ENCODE measurements around the gene ATF2. TPM values are rescaled to one million over a fixed set of nuclear protein-coding genes. Genes with fewer than 3 reads are reported as not detected.

The ATF2 gene
- total RNA-seq, 1 experiment from 2014 or later: 39.9 TPM

DNA sequence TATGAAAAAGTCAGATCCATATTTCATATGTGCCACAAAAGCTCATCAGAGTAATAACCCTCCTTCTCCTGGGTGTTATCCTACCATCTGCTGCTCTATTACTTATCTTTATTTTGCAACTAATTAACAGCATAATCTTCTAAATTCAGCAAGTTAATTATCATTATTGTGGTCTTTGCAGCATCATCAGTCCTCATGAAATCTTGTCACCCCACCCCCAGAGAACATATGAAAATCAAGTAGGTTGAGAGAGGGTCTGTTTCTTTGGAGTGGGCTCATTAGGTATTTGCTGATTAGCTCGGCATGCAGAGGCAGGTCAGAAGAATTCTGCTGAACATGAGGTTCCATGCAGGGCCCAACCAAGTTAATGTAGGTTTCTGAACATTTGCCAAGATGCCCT is 64.8 kb downstream of the ATF2 start:
- Mint-ChIP-seq H3K36me3 (peaks cover 37% of the 10 kb centered on the region), H3K4me3 (no peak overlapping the region)

DNA sequence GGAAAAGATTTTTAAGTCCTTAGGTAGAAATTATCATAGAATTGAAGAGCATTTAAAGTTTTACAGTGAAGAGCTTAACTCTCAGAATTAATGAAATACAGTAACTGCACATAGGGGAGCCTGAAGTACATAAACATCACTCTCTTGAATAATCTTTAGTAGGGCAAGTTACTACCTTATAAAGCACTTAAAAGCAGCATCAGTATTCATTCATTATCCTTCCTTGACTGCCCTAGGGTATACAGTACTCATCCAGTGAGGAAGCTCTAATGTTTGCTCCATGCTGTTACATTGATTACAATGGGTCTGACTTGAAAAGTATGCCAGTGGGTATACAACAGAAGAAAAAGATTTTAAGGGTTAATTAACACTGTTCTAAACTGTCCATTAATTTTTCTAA is 66.5 kb downstream of the ATF2 start:
- no peak overlapping the region for H3K4me3 Mint-ChIP-seq
- ATAC-seq (no peak), DNase-seq (ENCODE audit: low spot score) (no peak)
- no peaks in the 10 kb centered on the region for H3K27me3 Mint-ChIP-seq (ENCODE audit: low read depth)
- H3K9me3 Mint-ChIP-seq: peaks cover 7% of the 10 kb centered on the region
- POLR2A ChIA-PET: no interaction called here
- H3K4me1 Mint-ChIP-seq: peaks cover 7% of the 10 kb centered on the region
- CTCF ChIA-PET: no interaction called here
- no peak overlapping the region for H3K27ac Mint-ChIP-seq
- H3K36me3 Mint-ChIP-seq: peaks cover 35% of the 10 kb centered on the region
- TF ChIP-seq, protein P1, sequence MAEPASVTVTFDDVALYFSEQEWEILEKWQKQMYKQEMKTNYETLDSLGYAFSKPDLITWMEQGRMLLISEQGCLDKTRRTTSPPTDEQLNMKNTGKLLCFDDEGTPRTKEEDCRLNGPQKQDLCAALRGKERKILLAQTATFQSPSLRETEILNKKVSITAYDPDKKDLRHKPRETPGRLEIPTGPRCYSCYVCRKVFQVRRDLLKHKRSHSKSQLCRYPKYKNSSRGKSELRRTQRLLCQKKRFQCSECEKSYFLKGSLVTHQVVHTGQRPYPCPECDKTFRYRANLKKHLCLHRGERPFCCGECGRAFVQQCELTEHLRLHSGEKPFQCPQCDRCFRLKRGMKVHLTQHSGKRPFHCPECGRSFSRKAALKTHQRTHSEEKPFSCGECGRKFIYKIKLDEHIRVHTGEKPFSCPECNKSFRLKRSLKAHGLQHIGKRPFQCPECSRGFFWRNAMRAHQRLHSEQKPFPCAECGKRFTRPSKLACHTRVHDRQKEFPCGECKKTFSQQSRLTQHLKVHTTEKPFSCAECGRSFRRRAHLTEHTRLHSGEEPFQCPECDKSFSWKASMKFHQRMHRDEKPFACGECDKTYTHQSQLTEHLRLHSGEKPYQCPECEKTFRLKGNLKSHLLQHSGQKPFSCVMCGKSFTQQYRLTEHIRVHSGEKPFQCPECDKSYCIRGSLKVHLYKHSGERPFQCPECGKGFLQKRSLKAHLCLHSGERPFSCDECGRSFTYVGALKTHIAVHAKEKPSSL (CRISPR knock-in tag; conservative IDR thresholded peaks at IDR 0.05): no peak
- TF ChIP-seq TEAD1 (CRISPR knock-in tag; IDR thresholded peaks at IDR 0.05) (no peak), KAT7 (CRISPR knock-in tag; IDR thresholded peaks at IDR 0.05; ENCODE audit: borderline replicate concordance) (no peak), NR1H2 (CRISPR knock-in tag; IDR thresholded peaks at IDR 0.05) (no peak), FOXP1 (CRISPR knock-in tag; IDR thresholded peaks at IDR 0.05; ENCODE audit: borderline replicate concordance) (no peak), CREB1 (CRISPR knock-in tag; IDR thresholded peaks at IDR 0.05) (no peak), RORB (CRISPR knock-in tag; IDR thresholded peaks at IDR 0.05) (no peak)
- TF ChIP-seq, protein P2, sequence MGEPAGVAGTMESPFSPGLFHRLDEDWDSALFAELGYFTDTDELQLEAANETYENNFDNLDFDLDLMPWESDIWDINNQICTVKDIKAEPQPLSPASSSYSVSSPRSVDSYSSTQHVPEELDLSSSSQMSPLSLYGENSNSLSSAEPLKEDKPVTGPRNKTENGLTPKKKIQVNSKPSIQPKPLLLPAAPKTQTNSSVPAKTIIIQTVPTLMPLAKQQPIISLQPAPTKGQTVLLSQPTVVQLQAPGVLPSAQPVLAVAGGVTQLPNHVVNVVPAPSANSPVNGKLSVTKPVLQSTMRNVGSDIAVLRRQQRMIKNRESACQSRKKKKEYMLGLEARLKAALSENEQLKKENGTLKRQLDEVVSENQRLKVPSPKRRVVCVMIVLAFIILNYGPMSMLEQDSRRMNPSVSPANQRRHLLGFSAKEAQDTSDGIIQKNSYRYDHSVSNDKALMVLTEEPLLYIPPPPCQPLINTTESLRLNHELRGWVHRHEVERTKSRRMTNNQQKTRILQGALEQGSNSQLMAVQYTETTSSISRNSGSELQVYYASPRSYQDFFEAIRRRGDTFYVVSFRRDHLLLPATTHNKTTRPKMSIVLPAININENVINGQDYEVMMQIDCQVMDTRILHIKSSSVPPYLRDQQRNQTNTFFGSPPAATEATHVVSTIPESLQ (CRISPR knock-in tag; IDR thresholded peaks at IDR 0.05): no peak
- TF ChIP-seq, protein P3, sequence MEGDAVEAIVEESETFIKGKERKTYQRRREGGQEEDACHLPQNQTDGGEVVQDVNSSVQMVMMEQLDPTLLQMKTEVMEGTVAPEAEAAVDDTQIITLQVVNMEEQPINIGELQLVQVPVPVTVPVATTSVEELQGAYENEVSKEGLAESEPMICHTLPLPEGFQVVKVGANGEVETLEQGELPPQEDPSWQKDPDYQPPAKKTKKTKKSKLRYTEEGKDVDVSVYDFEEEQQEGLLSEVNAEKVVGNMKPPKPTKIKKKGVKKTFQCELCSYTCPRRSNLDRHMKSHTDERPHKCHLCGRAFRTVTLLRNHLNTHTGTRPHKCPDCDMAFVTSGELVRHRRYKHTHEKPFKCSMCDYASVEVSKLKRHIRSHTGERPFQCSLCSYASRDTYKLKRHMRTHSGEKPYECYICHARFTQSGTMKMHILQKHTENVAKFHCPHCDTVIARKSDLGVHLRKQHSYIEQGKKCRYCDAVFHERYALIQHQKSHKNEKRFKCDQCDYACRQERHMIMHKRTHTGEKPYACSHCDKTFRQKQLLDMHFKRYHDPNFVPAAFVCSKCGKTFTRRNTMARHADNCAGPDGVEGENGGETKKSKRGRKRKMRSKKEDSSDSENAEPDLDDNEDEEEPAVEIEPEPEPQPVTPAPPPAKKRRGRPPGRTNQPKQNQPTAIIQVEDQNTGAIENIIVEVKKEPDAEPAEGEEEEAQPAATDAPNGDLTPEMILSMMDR (IDR thresholded peaks at IDR 0.05): no peak
- TF ChIP-seq, protein P4, sequence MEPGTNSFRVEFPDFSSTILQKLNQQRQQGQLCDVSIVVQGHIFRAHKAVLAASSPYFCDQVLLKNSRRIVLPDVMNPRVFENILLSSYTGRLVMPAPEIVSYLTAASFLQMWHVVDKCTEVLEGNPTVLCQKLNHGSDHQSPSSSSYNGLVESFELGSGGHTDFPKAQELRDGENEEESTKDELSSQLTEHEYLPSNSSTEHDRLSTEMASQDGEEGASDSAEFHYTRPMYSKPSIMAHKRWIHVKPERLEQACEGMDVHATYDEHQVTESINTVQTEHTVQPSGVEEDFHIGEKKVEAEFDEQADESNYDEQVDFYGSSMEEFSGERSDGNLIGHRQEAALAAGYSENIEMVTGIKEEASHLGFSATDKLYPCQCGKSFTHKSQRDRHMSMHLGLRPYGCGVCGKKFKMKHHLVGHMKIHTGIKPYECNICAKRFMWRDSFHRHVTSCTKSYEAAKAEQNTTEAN (CRISPR knock-in tag; IDR thresholded peaks at IDR 0.05): no peak
- TF ChIP-seq, protein P5, sequence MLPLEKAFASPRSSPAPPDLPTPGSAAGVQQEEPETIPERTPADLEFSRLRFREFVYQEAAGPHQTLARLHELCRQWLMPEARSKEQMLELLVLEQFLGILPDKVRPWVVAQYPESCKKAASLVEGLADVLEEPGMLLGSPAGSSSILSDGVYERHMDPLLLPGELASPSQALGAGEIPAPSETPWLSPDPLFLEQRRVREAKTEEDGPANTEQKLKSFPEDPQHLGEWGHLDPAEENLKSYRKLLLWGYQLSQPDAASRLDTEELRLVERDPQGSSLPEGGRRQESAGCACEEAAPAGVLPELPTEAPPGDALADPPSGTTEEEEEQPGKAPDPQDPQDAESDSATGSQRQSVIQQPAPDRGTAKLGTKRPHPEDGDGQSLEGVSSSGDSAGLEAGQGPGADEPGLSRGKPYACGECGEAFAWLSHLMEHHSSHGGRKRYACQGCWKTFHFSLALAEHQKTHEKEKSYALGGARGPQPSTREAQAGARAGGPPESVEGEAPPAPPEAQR (CRISPR knock-in tag; IDR thresholded peaks at IDR 0.05): no peak

More for the DNA sequence above, 64.8 kb downstream of the ATF2 start:
- no peak for ATAC-seq
- H3K27me3 Mint-ChIP-seq (ENCODE audit: low read depth): no peaks in the 10 kb centered on the region
- ChIA-PET CTCF (interaction anchor here (0.7 kb wide), 2 partner anchors 35 to 500 kb away, joined by 3 to 4 read pairs; no protein-coding TSS in a partner anchor), POLR2A (no interaction called here)
- no peak for TF ChIP-seq CREM (CRISPR knock-in tag; IDR thresholded peaks at IDR 0.05)
- TF ChIP-seq, protein P6, sequence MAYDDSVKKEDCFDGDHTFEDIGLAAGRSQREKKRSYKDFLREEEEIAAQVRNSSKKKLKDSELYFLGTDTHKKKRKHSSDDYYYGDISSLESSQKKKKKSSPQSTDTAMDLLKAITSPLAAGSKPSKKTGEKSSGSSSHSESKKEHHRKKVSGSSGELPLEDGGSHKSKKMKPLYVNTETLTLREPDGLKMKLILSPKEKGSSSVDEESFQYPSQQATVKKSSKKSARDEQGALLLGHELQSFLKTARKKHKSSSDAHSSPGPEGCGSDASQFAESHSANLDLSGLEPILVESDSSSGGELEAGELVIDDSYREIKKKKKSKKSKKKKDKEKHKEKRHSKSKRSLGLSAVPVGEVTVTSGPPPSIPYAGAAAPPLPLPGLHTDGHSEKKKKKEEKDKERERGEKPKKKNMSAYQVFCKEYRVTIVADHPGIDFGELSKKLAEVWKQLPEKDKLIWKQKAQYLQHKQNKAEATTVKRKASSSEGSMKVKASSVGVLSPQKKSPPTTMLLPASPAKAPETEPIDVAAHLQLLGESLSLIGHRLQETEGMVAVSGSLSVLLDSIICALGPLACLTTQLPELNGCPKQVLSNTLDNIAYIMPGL (CRISPR knock-in tag; IDR thresholded peaks at IDR 0.05): no peak
- no peak for TF ChIP-seq NR2C2 (CRISPR knock-in tag; IDR thresholded peaks at IDR 0.05)
- TF ChIP-seq GTF2I (CRISPR knock-in tag; conservative IDR thresholded peaks at IDR 0.05): no peak
- TF ChIP-seq MYBL2 (CRISPR knock-in tag; IDR thresholded peaks at IDR 0.05): no peak
- TF ChIP-seq, protein P7, sequence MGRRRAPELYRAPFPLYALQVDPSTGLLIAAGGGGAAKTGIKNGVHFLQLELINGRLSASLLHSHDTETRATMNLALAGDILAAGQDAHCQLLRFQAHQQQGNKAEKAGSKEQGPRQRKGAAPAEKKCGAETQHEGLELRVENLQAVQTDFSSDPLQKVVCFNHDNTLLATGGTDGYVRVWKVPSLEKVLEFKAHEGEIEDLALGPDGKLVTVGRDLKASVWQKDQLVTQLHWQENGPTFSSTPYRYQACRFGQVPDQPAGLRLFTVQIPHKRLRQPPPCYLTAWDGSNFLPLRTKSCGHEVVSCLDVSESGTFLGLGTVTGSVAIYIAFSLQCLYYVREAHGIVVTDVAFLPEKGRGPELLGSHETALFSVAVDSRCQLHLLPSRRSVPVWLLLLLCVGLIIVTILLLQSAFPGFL (CRISPR knock-in tag; IDR thresholded peaks at IDR 0.05; ENCODE audit: borderline replicate concordance): no peak
- TF ChIP-seq, protein P8, sequence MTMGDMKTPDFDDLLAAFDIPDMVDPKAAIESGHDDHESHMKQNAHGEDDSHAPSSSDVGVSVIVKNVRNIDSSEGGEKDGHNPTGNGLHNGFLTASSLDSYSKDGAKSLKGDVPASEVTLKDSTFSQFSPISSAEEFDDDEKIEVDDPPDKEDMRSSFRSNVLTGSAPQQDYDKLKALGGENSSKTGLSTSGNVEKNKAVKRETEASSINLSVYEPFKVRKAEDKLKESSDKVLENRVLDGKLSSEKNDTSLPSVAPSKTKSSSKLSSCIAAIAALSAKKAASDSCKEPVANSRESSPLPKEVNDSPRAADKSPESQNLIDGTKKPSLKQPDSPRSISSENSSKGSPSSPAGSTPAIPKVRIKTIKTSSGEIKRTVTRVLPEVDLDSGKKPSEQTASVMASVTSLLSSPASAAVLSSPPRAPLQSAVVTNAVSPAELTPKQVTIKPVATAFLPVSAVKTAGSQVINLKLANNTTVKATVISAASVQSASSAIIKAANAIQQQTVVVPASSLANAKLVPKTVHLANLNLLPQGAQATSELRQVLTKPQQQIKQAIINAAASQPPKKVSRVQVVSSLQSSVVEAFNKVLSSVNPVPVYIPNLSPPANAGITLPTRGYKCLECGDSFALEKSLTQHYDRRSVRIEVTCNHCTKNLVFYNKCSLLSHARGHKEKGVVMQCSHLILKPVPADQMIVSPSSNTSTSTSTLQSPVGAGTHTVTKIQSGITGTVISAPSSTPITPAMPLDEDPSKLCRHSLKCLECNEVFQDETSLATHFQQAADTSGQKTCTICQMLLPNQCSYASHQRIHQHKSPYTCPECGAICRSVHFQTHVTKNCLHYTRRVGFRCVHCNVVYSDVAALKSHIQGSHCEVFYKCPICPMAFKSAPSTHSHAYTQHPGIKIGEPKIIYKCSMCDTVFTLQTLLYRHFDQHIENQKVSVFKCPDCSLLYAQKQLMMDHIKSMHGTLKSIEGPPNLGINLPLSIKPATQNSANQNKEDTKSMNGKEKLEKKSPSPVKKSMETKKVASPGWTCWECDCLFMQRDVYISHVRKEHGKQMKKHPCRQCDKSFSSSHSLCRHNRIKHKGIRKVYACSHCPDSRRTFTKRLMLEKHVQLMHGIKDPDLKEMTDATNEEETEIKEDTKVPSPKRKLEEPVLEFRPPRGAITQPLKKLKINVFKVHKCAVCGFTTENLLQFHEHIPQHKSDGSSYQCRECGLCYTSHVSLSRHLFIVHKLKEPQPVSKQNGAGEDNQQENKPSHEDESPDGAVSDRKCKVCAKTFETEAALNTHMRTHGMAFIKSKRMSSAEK (CRISPR knock-in tag; IDR thresholded peaks at IDR 0.05; ENCODE audit: borderline replicate concordance): no peak
- TF ChIP-seq PRRX2 (CRISPR knock-in tag; IDR thresholded peaks at IDR 0.05): no peak
- no peak for DNase-seq (ENCODE audit: low spot score)
- H3K27ac Mint-ChIP-seq: no peak overlapping the region
- peaks cover 7% of the 10 kb centered on the region for H3K4me1 Mint-ChIP-seq
- peaks cover 15% of the 10 kb centered on the region for H3K9me3 Mint-ChIP-seq

Data from WTC11 (cell line).